Esophagus muscularis mucosa (tissue), 4 donors: ENCODE measurements around the gene SCLT1. TPM values are rescaled to one million over a fixed set of nuclear protein-coding genes. Genes with fewer than 3 reads are reported as not detected.

Experiments used
- DNase-seq: peaks from one replicate; pipeline ENCODE4 v3.0.0-alpha.2; 2017; ENCODE audit errors: extremely low spot score
- H3K27ac ChIP-seq, 4 donors: fragments of 200-600 bp; sonication (generic); replicated peaks in 1 of 4; 1 replicate in 3 of 4; 2 replicates in 1 of 4; pipeline ENCODE4 v1.5.1; 2016 to 2019; ENCODE audit warnings: mild to moderate bottlenecking in 1 of 4
- H3K27me3 ChIP-seq, 4 donors: fragments of 200-600 bp; sonication (generic); one replicate each; pipeline versions ENCODE4 v1.5.1 to v1.6.0; 2016 to 2019
- H3K36me3 ChIP-seq, 4 donors: fragments of 200-600 bp; sonication (generic); one replicate each; pipeline ENCODE4 v1.5.1; 2016 to 2019
- H3K4me1 ChIP-seq, 4 donors: fragments of 200-600 bp; sonication (generic); one replicate each; pipeline ENCODE4 v1.5.1; 2016 to 2019
- H3K4me3 ChIP-seq, 4 donors: fragments of 200-600 bp; sonication (generic); 1 replicate in 2 of 4; 2 replicates in 2 of 4; pipeline ENCODE4 v1.5.1; 2016 to 2019; ENCODE audit warnings: mild to moderate bottlenecking in 4 of 4, moderate library complexity in 1 of 4
- H3K9me3 ChIP-seq, 4 donors: fragments of 200-600 bp; sonication (generic); 1 replicate in 3 of 4; 2 replicates in 1 of 4; pipeline ENCODE4 v1.5.1; 2016 to 2019
- EP300 ChIP-seq: sonication (generic); formaldehyde crosslinking; IDR thresholded peaks from one replicate; pipeline ENCODE4 v1.6.1; 2017; ENCODE audit warnings: antibody characterized with exemption
- POLR2A ChIP-seq: fragments of 450-650 bp; IDR thresholded peaks from one replicate; pipeline ENCODE4 v1.6.1; 2017; ENCODE audit warnings: antibody characterized with exemption, moderate library complexity, mild to moderate bottlenecking, low read depth
- POLR2AphosphoS5 ChIP-seq, 2 donors: sonication (generic); formaldehyde crosslinking; IDR thresholded peaks; one replicate each; pipeline ENCODE4 v1.6.1; 2017; ENCODE audit warnings: antibody characterized with exemption in 2 of 2
- WGBS: methylation state at CpG from one replicate; pipeline ENCODE4 v1.1.5; 2018; 5-methylcytosine and 5-hydroxymethylcytosine counted together
- intact Hi-C: fragments of 100-400 bp; cut with DNase I; formaldehyde crosslinking; loops from one replicate; pipeline ENCODE4 v1.15.1; 2023
- total RNA-seq, 4 donors: library from RNA; depleted of rRNA; stranded (reverse); fragments of >200 nt; gene quantifications; one replicate each; pipeline versions ENCODE4 v1.1.0 to v1.2.1, GENCODE V29; 2016
- TF ChIP-seq, protein P1 (sequence below), 3 experiments: fragments of 200-600 bp in 2 of 3; fragments of 450-650 bp in 1 of 3; sonication (generic) in 2 of 3; IDR thresholded peaks; one replicate each; pipeline ENCODE4 v1.5.1; 2017 to 2019; ENCODE audit warnings: antibody characterized with exemption in 3 of 3, mild to moderate bottlenecking in 2 of 3, moderate library complexity in 1 of 3

SCLT1 gene
- total RNA-seq, 4 donors from 2014 or later, result 6.4 to 12.5 (median 9.7) TPM

DNA sequence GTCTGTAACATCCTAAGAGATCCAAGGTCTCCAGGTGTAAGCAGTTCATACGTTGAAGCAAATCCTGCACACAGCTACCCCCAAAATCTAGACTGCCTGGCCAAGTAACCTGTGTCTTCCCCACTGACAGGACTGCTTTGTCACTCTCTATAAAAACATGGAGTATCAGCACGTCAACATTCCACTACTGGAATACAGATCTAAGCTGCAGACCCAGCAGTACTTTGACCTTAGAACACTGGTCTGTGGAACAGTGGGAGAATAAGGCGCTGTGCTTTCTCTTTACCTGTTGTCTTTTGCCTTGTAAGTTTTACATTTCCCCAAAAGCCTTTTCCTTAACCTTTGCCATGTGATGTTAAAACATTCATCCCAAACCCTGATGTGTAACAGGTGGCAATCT lies 146.4 kb downstream of the SCLT1 start:
- no peaks in the 10 kb centered on the region for H3K27me3 ChIP-seq
- no peak for DNase-seq
- TF ChIP-seq POLR2AphosphoS5 (IDR thresholded peaks at IDR 0.05) (no peak), EP300 (no peak), POLR2A (no peak)
- TF ChIP-seq, protein P1, sequence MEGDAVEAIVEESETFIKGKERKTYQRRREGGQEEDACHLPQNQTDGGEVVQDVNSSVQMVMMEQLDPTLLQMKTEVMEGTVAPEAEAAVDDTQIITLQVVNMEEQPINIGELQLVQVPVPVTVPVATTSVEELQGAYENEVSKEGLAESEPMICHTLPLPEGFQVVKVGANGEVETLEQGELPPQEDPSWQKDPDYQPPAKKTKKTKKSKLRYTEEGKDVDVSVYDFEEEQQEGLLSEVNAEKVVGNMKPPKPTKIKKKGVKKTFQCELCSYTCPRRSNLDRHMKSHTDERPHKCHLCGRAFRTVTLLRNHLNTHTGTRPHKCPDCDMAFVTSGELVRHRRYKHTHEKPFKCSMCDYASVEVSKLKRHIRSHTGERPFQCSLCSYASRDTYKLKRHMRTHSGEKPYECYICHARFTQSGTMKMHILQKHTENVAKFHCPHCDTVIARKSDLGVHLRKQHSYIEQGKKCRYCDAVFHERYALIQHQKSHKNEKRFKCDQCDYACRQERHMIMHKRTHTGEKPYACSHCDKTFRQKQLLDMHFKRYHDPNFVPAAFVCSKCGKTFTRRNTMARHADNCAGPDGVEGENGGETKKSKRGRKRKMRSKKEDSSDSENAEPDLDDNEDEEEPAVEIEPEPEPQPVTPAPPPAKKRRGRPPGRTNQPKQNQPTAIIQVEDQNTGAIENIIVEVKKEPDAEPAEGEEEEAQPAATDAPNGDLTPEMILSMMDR (IDR thresholded peaks at IDR 0.05), result no peak
- no peak overlapping the region for H3K4me3 ChIP-seq
- 80% methylated on average over 3 of the region's 3 CpGs for WGBS
- H3K9me3 ChIP-seq, result no peaks in the 10 kb centered on the region
- intact Hi-C loops, result no loop called here
- no peak overlapping the region for H3K27ac ChIP-seq
- H3K4me1 ChIP-seq, result peaks cover 0 to 10% (median 7%) of the 10 kb centered on the region in 4 donors
- H3K36me3 ChIP-seq, result peaks cover 0 to 32% (median 6%) of the 10 kb centered on the region in 4 donors

DNA sequence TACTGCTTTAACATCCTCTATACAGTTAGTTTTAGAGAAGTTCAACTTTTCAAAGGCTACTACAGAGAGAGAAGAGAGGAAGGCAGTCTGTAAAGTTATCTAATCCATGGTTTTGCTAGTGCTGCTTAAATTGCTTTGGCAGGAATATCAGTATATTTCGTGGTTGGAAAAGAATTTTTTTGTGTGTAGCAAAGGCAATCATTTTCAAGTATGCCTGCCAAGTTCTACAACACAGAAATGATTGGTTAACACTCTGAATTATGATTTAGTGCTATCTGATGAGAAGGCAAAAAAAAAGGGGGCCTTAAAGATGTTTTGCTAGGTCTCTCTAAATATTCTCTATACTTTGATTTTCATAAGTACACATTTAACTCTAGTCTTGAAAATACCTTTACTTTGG lies 150.7 kb downstream of the SCLT1 start:
- Histone ChIP-seq H3K4me1 (peaks cover 0 to 10% (median 7%) of the 10 kb centered on the region in 4 donors), H3K27ac (no peak overlapping the region), H3K36me3 (peaks cover 0 to 30% (median 6%) of the 10 kb centered on the region in 4 donors), H3K9me3 (no peaks in the 10 kb centered on the region), H3K27me3 (no peaks in the 10 kb centered on the region), H3K4me3 (no peak overlapping the region)
- intact Hi-C loops, result no loop called here
- 39% methylated on average over 1 of the region's 1 CpG for WGBS
- DNase-seq, result no peak
- TF ChIP-seq EP300 (no peak), POLR2A (no peak), POLR2AphosphoS5 (IDR thresholded peaks at IDR 0.05) (no peak)
- TF ChIP-seq, protein P1 (IDR thresholded peaks at IDR 0.05), result no peak

DNA sequence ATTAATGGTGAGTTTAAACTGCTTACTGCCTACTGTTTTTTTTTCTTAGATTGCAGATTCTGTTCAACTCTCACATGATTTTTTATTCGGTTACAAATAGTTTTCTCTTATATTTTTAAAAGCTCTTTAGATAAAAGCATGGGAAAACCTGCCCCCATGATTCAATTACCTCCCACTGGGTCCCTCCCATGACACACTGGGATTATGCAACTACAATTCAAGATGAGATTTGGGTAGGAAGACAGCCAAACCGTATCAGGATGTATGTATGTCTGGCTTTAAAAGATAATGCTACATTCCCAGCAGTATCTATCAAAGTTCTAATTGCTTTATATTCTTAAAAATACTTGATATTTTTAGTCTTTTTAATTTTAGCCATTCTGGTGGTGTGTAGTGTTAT lies 152.4 kb downstream of the SCLT1 start:
- Histone ChIP-seq H3K4me3 (no peak overlapping the region), H3K9me3 (no peaks in the 10 kb centered on the region), H3K36me3 (peaks cover 0 to 27% (median 0%) of the 10 kb centered on the region in 4 donors), H3K27me3 (no peaks in the 10 kb centered on the region), H3K4me1 (peaks cover 0 to 10% (median 7%) of the 10 kb centered on the region in 4 donors), H3K27ac (no peak overlapping the region)
- WGBS, result 82% methylated on average over 2 of the region's 2 CpGs
- no peak for TF ChIP-seq POLR2AphosphoS5 (IDR thresholded peaks at IDR 0.05)
- TF ChIP-seq EP300, result no peak
- no peak for TF ChIP-seq POLR2A
- TF ChIP-seq, protein P1 (IDR thresholded peaks at IDR 0.05), result no peak
- intact Hi-C loops, result no loop called here
- no peak for DNase-seq

GRCh38 chr4:128930051-128930450 lies 163.3 kb downstream of the SCLT1 start:
- no peak for DNase-seq
- Histone ChIP-seq H3K9me3 (no peaks in the 10 kb centered on the region), H3K4me1 (no peaks in the 10 kb centered on the region), H3K36me3 (no peaks in the 10 kb centered on the region), H3K27ac (no peak overlapping the region), H3K4me3 (no peak overlapping the region), H3K27me3 (no peaks in the 10 kb centered on the region)
- intact Hi-C loops, result no loop called here
- TF ChIP-seq, protein P1 (IDR thresholded peaks at IDR 0.05), result no peak
- TF ChIP-seq POLR2A, result no peak
- no peak for TF ChIP-seq EP300
- TF ChIP-seq POLR2AphosphoS5 (IDR thresholded peaks at IDR 0.05), result no peak
- WGBS, result 54% methylated on average over 3 of the region's 3 CpGs

- Histone ChIP-seq H3K27me3 (no peaks in the 10 kb centered on the region), H3K36me3 (no peaks in the 10 kb centered on the region), H3K4me1 (no peaks in the 10 kb centered on the region), H3K9me3 (no peaks in the 10 kb centered on the region), H3K27ac (no peak overlapping the region), H3K4me3 (no peak overlapping the region)
- 95% methylated on average over 5 of the region's 5 CpGs for WGBS
- no peak for DNase-seq
- TF ChIP-seq, protein P1 (IDR thresholded peaks at IDR 0.05), result no peak
- TF ChIP-seq EP300, result no peak
- no peak for TF ChIP-seq POLR2A
- no peak for TF ChIP-seq POLR2AphosphoS5 (IDR thresholded peaks at IDR 0.05)
- intact Hi-C loops, result no loop called here
Observed at GRCh38 chr4:128924951-128925350, 168.4 kb downstream of the SCLT1 start.
